Measurements from ENCODE around the gene GJC2.

Gene GJC2

GRCh38 chr1:228197555-228198147, 47.9 kb downstream of the GJC2 start:
- DNase-seq, result no peak

DNA sequence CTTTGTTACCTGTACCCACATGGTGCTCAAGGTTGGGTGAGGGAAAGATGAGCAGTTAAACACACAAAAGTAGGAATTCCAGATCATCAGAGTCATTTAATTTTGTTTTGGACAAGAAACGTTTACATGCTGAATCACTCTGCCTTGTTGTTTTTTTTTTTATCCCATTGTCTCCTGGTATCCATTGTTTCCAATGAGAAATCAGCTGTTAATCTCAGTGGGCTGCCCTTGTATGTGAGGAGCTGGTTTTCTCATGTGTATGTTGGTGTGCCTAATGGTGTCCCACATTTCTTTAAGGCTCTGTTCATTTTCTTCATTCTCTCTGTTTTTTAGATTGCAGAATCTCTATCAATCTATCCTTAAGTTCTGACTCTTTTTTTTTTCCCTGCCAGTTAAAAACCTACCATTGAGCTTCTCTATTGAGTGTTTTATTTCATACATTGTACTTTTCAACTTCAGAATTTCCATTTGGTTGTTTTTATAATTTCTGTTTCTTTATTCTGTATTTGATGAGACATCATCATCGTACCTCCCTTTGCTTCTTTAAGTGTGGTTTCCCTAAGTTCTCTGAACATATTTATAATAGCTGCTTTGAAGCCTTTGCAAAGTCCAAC, 49.4 kb downstream of the GJC2 start:
- no peak for DNase-seq

- no peak for DNase-seq
Observed at GRCh38 chr1:228204958-228205357, 55.2 kb downstream of the GJC2 start.

DNA sequence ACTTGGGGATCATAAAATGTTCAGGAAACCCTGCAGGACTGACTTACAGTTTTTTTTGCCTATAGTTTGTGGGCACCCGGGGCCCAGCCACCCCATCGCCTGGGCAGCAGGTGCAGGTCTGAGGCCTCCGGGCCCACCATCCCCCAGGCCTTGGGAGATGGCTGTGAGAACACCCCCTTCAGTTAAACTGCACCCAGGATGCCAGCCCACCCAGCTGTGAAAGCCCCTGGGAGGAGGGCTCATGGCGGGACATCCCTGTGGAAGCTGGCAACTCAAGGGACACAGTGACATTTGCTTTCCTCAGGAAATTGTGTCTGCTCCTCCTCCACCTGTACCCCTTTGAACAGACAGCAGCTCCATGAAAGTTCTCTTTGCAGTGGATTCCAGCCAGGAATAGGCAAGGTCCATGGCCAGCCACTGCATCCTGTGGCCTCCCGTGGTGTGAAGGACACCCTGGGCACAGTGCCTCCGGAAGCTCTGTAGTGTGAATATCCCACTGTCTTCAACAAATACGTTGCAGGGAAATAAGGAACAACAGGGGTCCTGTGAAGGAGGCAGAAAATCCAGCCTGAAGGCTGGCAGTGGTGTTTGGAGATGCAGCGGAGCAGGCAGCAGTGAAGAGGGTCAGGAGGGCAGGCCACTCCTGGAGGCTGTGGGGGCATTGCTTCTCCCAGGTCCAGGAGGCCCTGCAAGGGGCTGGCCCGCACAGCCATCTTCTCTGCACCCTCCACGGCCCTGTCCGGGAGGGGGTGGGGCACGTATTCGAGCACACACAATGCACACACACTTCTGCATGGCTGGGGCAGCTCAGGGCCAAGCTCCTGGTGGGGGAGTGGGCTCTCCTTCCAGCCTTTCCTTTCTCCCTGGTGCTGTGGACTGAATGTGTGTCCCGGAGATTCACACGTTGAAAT, 56.1 kb downstream of the GJC2 start:
- no peak for DNase-seq

- no peak for DNase-seq
Observed at GRCh38 chr1:228206582-228207351, 57.0 kb downstream of the GJC2 start.

DNA sequence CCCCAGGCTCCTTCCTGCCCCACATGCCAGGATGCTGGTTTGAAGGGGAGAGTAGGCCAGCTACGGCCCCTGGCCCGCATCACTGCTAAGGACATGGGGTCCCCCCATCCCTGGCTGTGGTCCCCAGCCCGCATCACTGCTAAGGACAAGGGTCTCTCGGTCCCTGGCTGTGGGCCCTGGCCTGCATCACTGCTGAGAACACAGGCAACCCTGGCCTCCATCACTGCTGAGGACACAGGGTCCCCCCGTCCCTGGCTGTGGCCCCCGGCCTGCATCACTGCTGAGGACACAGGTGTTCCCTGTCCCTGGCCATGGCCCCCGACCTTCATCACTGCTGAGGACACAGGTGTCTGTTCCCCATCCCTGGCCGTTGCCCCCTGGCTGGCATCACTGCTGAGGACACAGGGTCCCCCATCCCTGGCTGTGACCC, 57.7 kb downstream of the GJC2 start:
- no peak for DNase-seq

GRCh38 chr1:228207851-228208821, 58.4 kb downstream of the GJC2 start, which contains the start of gene OBSCN:
Gene OBSCN, plus strand, starts transcription at chr1:228208044. Its CDS starts 3,740 bp downstream, at chr1:228211784.
- no peak for DNase-seq

DNA sequence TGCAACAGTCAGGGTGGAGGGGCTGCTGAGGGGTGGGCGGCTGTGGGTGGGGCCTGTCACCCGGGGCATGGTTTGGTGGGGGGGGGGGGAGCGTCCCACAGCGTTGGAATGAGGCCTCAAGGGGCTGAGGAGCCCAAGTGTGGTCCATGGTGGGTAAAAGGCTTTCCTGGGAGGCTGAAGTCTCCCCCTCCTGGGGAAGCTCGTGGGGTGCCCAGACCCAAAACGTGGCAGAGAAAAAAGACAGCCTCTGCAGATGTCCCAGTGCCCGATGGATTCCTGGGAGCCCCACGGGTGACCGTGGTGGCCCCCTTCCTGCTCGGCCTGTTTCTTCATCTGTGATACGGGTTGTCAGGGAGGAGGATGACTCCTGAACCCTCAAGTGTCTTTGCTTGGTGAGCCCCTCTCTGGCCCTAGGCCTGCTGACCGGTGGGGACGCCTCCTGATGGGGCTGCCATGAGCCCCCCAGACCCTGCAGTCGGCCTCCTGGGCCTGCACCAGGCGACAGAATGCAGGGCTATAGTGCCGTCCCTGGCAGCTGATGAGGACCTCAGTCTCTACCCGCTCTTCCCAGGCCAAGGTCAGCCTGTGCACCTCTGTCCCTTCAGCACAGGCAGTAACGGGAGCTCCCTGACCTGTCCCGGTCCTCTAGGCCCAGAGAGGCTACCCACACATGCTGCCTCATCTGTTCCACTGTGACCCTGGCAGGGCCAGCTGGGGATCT, 59.3 kb downstream of the GJC2 start:
- no peak for DNase-seq
